HG03108 (cell line): Measurements from ENCODE around the gene RNF114.
"Not testable (repeated sequence)": the region's sequence is repeated elsewhere in the genome, so short reads cannot be mapped to it uniquely, and the experiment has no call there.

Experiments used
- ATAC-seq: cut with Tn5 transposase; IDR thresholded peaks from one replicate; pipeline ENCODE4 v1.9.1; 2021; ENCODE audit warnings: moderate library complexity; ENCODE audit not compliant: unreplicated experiment

The RNF114 gene

DNA sequence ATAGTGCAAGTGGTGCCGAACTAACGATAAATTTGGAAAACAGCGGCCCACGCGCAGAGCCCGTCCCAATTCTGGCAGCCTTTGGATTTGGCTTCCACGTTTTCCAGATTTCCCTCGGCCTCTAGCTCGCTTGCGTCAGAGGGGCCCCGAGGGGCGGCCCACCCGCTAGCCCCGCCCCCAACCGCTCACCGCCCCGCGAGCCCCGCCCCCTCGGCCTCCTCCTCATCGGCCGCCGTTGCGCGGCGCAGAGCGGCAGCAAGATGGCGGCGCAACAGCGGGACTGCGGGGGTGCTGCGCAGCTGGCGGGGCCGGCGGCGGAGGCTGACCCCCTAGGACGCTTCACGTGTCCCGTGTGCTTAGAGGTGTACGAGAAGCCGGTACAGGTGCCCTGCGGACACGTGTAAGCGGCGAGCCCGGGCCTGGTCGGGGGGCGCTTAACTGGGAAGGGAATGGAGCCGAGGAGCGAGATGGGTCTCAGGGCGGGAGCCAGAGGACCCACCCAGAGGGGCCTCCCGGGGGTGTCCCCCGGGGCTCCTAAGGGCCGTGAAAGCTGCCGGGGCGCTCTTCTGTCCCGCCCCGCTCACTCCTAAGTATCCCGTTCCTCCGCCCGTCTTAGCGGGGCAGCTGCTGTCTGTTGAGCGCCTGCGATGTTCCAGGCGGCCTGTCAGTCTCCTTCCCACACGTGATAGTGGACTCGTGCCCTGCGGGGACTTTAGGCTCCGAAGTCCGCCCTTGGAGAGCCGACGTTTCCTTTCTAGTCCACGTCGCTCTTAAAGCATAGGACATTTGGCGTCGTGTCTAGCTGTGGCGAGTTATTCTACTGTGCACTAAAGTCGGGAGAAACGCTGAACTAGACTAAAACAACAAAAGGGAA is at the start of gene RNF114:
TSS of gene RNF114 (plus strand) at position 245 of the 874 bp plus-strand sequence. CDS start at position 261, 16 bp downstream.
- peak; percentile 72 for ATAC-seq

GRCh38 chr20:49886571-49887213 is 49.5 kb upstream of the RNF114 start:
- ATAC-seq, result no peak

GRCh38 chr20:49887251-49888211 is 48.7 kb upstream of the RNF114 start:
- ATAC-seq, result no peak

- no peak for ATAC-seq
Measured at GRCh38 chr20:49888212-49889000, 47.8 kb upstream of the RNF114 start.

DNA sequence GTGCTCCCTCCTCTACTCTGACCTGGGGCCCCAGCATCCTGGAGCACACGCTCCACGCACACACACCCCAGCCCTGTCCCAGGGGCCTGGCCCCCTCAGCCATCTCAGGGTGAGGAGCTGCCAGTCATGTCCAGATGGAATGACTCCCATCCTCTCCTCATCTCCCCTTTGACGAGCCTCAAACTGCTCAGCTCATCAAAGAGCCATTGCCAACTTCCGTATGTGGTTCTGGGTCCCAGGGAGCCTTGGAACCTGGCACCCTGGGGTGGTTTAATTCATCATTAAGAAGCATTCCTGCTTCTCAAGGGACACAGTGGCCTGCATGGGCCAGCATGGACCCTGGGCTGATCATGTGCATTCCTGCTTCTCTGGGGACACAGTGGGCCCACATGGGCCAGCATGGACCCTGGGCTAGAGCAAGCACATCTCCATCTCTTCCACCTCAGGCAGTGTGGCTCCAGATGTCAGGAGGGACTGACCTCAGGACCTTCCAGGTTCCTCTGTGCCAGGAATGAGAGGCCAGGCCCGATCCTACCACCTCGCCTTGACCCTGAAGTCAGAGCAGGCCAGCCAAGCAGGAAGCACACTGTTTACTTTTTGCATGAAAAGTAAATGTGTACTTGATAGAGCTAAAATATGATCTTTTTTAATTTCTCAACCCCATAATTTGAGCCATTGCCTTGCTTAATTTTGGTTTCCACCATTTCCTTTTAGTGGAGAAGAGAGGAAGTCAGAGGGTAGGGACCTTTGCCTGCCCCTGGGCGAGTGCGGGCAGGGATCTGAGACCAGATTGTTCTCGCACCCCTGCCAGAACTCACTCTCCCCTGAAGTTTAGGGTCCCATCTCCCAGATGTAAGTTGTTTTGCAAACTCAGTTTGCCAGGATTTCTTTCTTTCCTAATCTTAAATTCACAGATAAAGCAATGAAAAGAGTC is 46.9 kb upstream of the RNF114 start:
- ATAC-seq, result no peak

DNA sequence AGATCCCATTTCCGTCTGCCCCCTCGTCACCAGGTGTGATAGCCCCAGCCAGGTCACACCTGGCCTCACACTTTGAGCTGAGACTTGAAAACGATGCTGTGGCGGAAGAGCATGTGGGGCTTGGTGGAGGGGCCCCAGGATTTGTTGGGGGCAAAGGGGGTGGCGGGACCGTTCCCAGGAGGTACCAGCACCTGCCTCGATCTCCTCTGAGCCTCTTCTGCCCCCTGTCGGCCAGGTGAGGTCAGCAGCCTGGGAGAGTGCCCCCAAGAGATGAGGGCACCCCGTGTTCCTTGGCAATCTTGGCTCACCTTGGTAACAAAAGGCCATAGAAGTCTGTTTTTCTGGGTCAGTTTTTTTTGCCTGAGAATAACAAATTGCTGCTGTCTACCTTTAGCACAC is 46.3 kb upstream of the RNF114 start:
- no peak for ATAC-seq

DNA sequence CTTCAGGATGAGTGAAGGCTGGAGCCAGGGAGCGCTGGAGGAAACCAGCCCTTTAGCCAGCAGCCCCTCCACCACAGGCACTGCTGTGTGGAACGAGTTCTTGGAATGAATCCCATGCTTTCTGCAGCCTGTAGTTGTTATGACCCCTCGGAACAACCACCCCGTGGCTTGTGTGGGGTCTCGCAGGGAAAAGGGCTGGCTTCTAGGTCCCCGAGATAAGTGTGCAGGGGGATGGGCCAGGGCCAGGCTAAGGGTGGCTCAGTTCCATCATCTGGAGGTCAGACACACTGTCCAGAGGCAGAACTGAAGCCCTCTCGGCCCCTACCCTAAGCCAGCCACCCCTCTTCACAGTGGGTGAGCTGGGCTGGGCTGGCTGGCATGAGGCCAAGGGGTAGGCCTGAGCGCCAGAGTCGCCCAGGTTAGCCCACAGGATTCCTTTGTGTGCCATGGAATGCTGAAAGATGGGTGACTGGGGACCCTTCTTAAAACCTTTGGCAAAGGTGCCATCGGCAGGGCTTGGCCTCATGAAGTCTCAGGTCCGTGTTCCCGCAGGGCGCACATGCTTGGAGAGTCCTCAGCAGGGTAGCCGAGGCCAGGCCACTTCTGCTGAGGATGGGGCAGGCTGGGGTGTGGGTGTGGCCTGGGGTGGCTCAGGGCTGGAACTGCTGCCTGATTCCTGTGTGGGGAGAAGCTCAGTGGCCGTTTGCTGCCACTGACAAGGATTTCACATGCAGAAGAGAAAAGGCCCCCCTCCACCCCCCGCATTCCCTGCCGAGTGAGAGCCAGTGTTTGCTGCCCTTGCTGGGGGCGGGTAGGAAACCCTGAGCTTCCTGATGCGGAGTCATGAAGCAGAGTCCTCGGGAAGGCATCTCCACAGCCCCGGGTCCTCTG is 45.5 kb upstream of the RNF114 start:
- no peak for ATAC-seq

- ATAC-seq, result no peak
Measured at GRCh38 chr20:49891476-49892110, 44.6 kb upstream of the RNF114 start.

- ATAC-seq, result no peak
Measured at GRCh38 chr20:49892260-49892659, 43.9 kb upstream of the RNF114 start.

DNA sequence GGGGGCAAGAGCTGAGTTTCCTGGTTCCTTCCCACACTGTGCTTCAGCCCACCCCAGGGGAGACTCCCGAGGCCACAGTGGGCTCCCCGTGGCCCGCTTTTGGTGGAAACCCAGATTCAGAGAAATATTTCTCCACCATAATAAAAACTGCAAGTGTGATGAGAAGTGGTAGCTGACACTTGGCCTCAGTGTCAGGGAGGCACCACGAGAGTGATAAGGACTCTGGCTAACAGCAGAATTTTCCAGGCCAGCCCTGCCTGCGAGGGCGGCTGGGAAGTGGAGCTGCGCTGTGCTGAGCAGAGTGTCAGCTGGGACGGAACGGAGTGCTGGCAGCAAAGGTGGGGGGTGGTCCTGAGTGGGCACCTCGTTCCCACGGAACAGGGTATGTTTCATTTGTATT is 43.4 kb upstream of the RNF114 start:
- no peak for ATAC-seq

DNA sequence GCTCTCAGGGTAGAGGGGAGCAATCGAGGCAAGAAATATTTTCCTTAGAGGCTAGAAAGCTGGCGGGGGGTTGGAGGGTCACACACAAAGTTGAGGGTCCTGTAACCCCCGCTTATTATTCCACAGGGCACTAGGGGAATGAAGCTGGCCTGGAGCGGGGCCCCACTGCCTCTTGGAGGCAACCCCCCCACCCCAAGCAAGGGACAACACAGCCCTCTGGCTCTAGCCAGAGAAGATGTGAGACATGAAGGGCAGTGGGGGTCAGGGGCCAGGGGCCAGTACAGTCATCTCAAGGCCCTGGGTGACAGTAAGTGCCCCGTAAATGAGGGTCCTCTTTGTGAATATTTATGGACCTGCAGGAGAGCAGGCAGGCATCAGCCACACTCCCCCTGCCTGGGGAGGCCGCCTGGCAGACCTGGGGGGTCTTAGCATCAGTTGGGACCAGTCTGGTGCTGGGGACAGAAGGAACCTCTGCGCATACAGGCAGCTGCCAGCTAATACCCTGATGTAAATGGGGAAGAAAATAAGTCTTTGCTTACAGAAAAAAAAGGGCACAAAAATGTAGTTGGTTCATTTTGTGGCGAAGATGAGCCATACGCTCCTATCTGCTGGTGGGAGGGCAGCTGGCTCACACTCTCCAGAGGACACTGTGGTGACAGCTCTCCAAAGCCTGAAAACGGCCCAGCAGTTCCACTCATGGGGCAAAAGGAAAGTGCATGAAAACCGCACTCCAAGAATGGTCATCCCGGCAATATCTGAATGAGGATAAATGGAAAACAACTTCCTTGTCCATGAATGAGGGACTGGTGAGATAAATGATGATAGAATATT is 42.7 kb upstream of the RNF114 start:
- ATAC-seq, result no peak

- no peak for ATAC-seq
Measured at GRCh38 chr20:49894073-49894470, 42.1 kb upstream of the RNF114 start.

- not testable (repeated sequence) for ATAC-seq
Measured at GRCh38 chr20:49895474-49896093, 40.6 kb upstream of the RNF114 start.

DNA sequence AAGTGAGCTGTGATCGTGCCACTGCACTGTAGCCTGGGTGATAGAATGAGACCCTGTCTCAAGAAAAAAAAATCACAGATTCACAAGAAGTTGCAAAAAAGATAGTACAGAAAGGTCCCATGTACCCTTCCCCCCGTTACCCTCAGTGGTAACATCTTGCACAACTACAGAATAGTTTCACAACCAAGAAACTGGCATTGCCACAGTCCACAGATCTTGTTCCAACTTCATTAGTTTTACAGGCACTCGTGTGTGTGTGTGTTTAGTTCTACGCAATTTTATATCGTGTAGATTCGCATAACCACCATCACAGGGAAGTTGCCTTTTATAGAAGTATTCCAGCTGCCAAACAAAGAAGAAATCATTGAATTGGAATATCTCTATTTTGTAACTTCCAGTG is 40.0 kb upstream of the RNF114 start:
- ATAC-seq, result no peak

GRCh38 chr20:49899541-49900383 is 36.4 kb upstream of the RNF114 start:
- no peak for ATAC-seq

DNA sequence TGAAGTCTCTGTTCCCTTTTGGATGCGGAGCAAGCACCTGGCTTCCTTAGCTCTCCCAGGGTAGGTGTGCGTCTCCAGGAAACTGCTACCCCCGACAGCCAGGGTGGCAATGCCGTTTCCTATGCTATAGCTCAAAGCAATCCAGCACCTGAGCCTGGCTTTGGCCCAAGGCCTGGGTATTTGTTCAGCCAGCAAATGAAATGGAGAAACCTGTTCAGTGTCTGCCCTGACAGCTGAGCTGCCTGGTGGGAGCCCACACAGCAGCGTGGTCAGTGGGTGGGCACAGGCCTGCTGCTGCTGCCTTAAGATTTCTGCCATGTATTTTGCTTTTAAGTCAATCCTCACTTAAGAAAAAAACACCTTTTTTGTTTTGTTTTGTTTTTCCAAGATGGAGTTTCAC is 34.6 kb upstream of the RNF114 start:
- no peak for ATAC-seq
